Measurements from ENCODE around the gene SKIC2.

- TF ChIP-seq TAF1 (IDR thresholded peaks at IDR 0.05; ENCODE audit: borderline replicate concordance, low read depth, low read length) (no peak), BCL11A (IDR thresholded peaks at IDR 0.05; ENCODE audit: low read depth, low read length) (no peak), CTCF (IDR thresholded peaks at IDR 0.05 in 2 of 3, conservative IDR thresholded peaks at IDR 0.05 in 1 of 3; ENCODE audit: control insufficient read depth in 2 of 3, extremely low read depth in 1 of 3, insufficient read depth in 1 of 3, low read depth in 3 of 3, low read length in 3 of 3) (no peak), SREBF2 (IDR thresholded peaks at IDR 0.05; ENCODE audit: low read length) (no peak), ATF7 (IDR thresholded peaks at IDR 0.05; ENCODE audit: low read depth) (no peak), POLR2A (IDR thresholded peaks at IDR 0.05; ENCODE audit: low read depth, low read length) (no peak), SRF (IDR thresholded peaks at IDR 0.05; ENCODE audit: low read depth in 2 of 2, low read length in 2 of 2) (no peak), BHLHE40 (IDR thresholded peaks at IDR 0.05; ENCODE audit: borderline replicate concordance in 1 of 2, low read depth in 2 of 2, low read length in 1 of 2) (no peak), JUND (IDR thresholded peaks at IDR 0.05; ENCODE audit: low read depth, low read length) (no peak), EP300 (IDR thresholded peaks at IDR 0.05; ENCODE audit: borderline replicate concordance in 1 of 2, control insufficient read depth in 1 of 2, low read depth in 2 of 2, low read length in 2 of 2) (no peak)
These were observed 38.2 kb upstream of the SKIC2 start for GRCh38 chr6:31920811-31921210.

Measured in GM12878 (cell line).